ENCODE results near the gene ATP2A3.

ATP2A3 gene

GRCh38 chr17:3955673-3955988 lies 8.6 kb downstream of the ATP2A3 start:
- H3K4me3 ChIP-seq (ENCODE audit: low read length): no peak overlapping the region
- no peak for TF ChIP-seq CTCF (IDR thresholded peaks at IDR 0.05; ENCODE audit: insufficient read depth, low read depth, low read length, missing control alignments)
- no peak for DNase-seq (ENCODE audit: low read depth)

GRCh38 chr17:3954976-3955672 lies 9.1 kb downstream of the ATP2A3 start:
- H3K4me3 ChIP-seq (ENCODE audit: low read length): no peak overlapping the region
- no peak for TF ChIP-seq CTCF (IDR thresholded peaks at IDR 0.05; ENCODE audit: insufficient read depth, low read depth, low read length, missing control alignments)
- DNase-seq (ENCODE audit: low read depth): no peak

- H3K4me3 ChIP-seq (ENCODE audit: low read length): no peak overlapping the region
- no peak for DNase-seq (ENCODE audit: low read depth)
- TF ChIP-seq CTCF (IDR thresholded peaks at IDR 0.05; ENCODE audit: insufficient read depth, low read depth, low read length, missing control alignments): no peak
Measured at GRCh38 chr17:3954086-3954485, 10.2 kb downstream of the ATP2A3 start.

- no peak for TF ChIP-seq CTCF (IDR thresholded peaks at IDR 0.05; ENCODE audit: insufficient read depth, low read depth, low read length, missing control alignments)
- no peak overlapping the region for H3K4me3 ChIP-seq (ENCODE audit: low read length)
- DNase-seq (ENCODE audit: low read depth): no peak
Measured at GRCh38 chr17:3953542-3953941, 10.7 kb downstream of the ATP2A3 start.

- TF ChIP-seq CTCF (IDR thresholded peaks at IDR 0.05; ENCODE audit: insufficient read depth, low read depth, low read length, missing control alignments): no peak
- no peak for DNase-seq (ENCODE audit: low read depth)
- H3K4me3 ChIP-seq (ENCODE audit: low read length): no peak overlapping the region
Measured at GRCh38 chr17:3952186-3952585, 12.1 kb downstream of the ATP2A3 start.

GRCh38 chr17:3951420-3951819 lies 12.8 kb downstream of the ATP2A3 start:
- TF ChIP-seq CTCF (IDR thresholded peaks at IDR 0.05; ENCODE audit: insufficient read depth, low read depth, low read length, missing control alignments): no peak
- no peak for DNase-seq (ENCODE audit: low read depth)
- H3K4me3 ChIP-seq (ENCODE audit: low read length): no peak overlapping the region

GRCh38 chr17:3951003-3951402 lies 13.2 kb downstream of the ATP2A3 start:
- no peak for DNase-seq (ENCODE audit: low read depth)
- H3K4me3 ChIP-seq (ENCODE audit: low read length): no peak overlapping the region
- TF ChIP-seq CTCF (IDR thresholded peaks at IDR 0.05; ENCODE audit: insufficient read depth, low read depth, low read length, missing control alignments): no peak
